ENCODE results near the gene APCDD1.
"Not testable (repeated sequence)": the region's sequence is repeated elsewhere in the genome, so short reads cannot be mapped to it uniquely, and the experiment has no call there.

APCDD1 gene

GRCh38 chr18:10526561-10526949 lies 72.1 kb downstream of the APCDD1 start:
- no peak for DNase-seq (ENCODE audit: low read depth)

DNA sequence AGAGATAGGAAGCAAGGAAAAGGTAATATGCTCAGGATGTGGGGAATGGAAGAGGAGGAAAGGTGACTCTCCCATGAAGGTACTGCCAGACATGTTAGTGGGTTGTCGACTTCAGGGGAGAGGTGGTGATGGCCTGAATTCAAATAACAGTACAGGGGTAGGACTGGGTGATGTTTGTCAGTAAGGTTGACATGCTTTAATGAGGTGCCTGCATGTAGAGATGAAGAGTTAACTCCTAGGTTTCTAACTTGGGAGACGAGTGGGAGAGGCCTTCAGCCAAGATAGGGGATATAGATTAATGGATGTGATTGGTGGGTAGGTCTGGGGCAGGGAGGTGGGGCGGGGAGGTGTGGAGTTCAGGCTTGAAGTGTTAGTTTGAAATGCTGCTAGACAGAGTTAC lies 74.0 kb downstream of the APCDD1 start:
- no peak for DNase-seq (ENCODE audit: low read depth)

DNA sequence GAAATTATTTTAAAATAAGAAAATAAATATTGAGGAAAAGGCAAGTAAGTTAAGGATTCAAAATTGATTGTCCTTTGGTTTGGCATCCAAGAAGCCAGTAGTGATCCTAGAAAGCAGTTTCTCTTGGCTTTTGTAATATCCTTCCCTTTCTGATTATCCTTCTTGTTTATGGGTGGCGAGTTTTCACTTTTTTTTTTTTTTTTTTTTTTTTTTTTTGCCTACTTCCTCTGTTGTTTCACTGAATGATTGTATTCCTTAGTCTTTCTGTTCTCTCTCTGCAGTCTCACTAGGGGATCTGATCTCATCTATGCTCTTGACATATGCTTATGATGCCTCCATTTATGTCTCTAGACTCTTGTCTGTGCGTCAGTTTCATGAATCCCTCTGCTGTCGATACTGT lies 75.6 kb downstream of the APCDD1 start:
- DNase-seq (ENCODE audit: low read depth), result no peak

DNA sequence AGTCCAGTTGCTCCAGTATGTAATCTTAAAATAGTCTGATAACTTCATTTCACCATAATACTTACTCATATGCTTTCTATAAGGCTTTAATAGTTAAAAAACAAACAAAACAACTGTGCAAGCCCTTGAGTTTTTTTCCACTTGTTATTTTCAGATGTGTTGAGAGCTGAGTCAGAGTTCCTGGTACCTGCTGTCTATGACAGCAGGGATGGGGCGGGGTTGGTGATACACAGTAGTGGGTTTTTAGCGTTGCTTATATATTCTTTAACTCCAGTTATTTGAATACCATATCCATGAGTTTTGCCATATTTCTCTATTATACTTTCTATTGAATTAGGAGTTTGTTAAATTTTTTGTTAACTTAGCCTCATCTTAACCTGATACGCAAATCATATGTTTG lies 76.4 kb downstream of the APCDD1 start:
- DNase-seq (ENCODE audit: low read depth), result no peak

- no peak for DNase-seq (ENCODE audit: low read depth)
These were observed 78.7 kb downstream of the APCDD1 start for GRCh38 chr18:10533111-10533510.

DNA sequence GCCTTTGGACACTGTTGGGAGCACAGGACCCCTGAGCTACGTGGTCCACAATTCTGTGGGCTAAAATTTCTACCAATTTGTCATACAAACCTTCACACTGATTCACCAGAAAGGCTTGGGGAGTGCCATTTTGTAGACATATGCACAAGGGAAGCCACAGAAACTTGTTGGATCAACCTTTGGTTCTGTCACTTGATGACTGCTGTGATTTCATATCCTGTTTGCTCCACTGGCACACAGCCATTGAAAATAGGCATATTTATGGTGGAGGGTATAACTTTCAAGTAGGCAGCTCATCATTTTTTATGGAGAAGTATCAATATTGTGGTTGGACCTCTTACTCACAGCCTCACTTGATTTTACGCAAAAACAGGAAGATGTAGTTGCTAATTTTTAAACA lies 81.8 kb downstream of the APCDD1 start:
- DNase-seq (ENCODE audit: low read depth), result no peak

- no peak for DNase-seq (ENCODE audit: low read depth)
These were observed 83.3 kb downstream of the APCDD1 start for GRCh38 chr18:10537765-10538164.

DNA sequence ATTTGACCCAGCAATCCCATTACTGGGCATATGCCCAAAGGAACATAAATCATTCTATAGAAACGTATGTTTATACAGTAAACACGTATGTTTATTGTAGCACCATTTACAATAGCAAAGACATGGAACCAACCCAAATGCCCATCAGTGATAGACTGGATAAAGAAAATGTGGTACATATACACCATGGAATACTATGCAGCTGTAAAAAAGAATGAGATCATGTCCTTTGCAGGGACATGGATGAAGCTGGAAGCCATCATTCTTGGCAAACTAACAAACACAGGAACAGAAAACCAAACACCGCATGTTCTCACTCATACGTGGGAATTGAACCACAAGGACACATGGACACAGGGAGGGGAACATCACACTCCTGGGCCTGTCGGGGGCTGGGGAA lies 84.7 kb downstream of the APCDD1 start:
- DNase-seq (ENCODE audit: low read depth), result not testable (repeated sequence)
